PC-9 (cell line): ENCODE data around the gene DOCK2.

ENCODE experiments used
- CTCF ChIP-seq: fragments of 200-600 bp; sonication (generic); conservative IDR thresholded peaks from 2 replicates; pipeline ENCODE4 v1.6.1; 2017; ENCODE audit warnings: mixed run types, antibody characterized with exemption, mild to moderate bottlenecking, moderate library complexity
- EZH2 ChIP-seq: fragments of 200-600 bp; sonication (generic); IDR thresholded peaks from 2 replicates; pipeline ENCODE4 v1.8.0; 2017; ENCODE audit warnings: antibody characterized with exemption, low read depth

DNA sequence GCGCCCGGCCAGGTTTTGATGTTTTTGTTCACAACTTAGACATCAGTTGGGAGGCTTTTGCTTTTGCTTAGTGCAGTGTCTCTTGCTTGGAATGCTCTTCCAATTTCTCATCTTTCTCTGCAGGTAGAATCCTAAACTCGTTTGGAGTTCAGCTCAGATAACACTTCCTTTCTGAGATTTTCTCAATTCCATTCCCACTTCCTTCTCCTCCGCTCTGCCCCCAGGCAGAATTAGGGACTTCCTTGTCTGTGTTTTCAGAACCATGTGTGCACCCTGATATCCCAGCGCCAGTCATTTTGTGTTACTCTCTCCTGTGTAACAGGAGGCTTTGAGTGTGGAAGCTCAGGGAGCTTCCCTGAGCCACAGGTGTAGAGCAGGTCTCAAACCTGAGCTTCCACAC is 172.2 kb downstream of the DOCK2 start:
- TF ChIP-seq CTCF (no peak), EZH2 (no peak)
